Measurements from ENCODE around the gene ATP6V0E1.

DNA sequence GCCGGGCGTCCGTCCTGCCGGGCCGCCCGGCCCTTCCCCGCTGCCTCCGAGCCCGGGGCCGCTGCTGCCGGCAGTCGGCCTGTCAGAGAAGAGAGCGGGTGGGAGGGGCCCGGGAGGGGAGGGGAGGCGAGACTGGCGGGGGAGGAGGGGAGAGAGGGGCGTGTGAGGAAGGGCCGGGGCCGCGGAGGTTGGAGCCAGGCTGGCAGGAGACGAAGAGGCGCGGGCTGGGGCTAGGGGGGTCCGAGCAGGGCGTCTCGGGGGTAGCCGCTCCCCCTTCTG lies 73.2 kb downstream of the ATP6V0E1 start:
- TF ChIP-seq POLR2A (IDR thresholded peaks at IDR 0.05) (no peak), CTCF (IDR thresholded peaks at IDR 0.05) (no peak)
